CD4-positive, alpha-beta T cell treated with Interleukin-15 for 1 hour (primary cell): ENCODE results near the gene IGSF9.

Experiments
- DNase-seq: peaks from one replicate; pipeline ENCODE4 v3.0.0-alpha.2; 2020

Gene IGSF9

DNA sequence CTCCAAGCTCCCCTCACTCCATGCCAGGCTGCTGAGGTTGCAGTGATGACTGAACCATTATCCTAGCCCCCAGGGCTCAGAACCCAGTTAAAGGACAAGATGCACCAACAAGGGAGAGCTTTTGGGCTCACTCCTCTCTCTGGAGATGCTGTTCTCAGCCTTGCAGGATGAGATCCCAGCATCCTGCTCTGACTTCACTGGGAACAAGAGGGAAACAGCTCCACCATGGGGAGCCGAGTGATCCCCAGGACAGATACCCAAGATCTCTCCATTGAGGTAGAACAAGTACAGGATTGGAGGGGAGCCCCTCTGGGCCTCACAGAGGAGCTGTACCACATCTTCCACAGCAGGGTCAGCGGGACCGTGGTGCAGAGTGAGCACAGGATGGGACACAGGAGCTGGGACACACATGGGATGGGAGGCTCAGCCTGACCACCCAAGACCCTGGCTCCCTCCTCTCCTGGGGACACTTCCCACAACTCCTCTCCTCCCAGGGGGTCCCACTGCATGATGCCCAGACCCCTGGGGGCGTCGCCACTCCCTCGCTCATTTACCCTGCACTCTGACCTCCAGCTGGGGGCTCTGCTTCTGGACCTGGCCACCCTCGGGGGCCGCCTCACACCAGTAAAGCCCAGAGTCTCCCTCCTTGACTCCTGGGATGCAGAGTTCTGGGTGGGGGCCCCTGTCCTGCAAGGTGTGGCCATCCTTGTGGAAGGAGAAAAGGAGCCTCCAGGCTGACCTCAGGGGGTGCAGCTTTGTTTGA lies 27.2 kb upstream of the IGSF9 start:
- DNase-seq, result no peak

DNA sequence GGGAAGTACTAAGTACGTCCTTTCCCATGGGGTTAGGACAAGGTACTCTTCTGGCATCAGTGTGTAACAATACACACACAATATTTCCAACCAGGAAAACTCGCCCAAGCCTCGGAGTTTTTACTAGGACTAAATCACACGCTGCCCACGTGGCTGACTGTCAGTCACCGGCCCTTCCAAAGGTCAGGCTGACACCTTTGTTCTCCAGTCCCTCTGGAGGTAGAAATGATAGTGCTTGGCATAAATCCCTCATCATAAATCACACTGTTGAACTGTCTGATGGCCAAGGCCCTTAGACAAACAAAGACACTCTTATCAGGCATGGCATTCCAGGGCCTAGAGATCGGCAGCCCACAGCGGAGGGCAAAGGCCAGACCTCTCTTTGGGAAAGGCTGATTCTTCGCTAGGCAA lies 25.5 kb upstream of the IGSF9 start:
- no peak for DNase-seq

GRCh38 chr1:159968901-159969300 lies 23.5 kb upstream of the IGSF9 start:
- DNase-seq, result no peak

DNA sequence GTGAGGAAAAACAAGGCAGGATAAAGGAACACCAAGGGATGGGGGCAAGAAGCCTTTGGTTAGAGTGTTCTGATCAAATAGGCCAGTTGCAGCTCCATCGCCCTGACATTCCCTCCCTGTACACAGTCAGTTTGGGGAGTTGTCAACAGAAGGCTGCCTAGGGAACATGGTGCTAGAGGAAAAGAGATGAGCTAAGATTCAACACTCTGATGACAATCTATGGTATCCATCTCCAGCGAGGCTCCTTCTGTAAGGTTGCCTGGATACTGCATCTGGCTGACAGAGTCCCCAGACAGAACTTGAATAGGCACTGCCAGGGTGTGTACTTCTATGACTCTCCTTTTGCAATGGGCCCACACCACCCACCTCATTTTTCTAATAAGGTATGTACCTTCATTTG lies 19.9 kb upstream of the IGSF9 start:
- no peak for DNase-seq

DNA sequence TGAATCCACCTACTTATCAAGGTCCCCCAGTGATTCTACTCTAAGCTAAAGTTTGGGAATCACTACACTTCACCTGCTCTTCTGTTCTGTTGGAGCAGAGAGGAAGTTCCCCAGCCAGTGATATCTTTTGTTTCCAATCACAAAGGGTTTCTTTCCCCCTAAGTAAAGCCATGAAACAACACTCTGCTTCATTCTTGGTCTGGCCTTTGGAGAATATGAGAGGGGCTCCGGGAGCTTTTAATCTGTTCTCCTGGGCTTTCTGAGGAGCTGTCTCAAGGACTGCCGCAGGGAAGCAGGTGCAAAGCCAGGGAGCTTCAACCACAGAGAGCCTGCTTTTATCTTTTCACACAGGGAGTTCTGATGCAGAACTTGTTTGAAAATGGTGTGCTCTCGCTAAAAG lies 18.7 kb upstream of the IGSF9 start:
- no peak for DNase-seq

DNA sequence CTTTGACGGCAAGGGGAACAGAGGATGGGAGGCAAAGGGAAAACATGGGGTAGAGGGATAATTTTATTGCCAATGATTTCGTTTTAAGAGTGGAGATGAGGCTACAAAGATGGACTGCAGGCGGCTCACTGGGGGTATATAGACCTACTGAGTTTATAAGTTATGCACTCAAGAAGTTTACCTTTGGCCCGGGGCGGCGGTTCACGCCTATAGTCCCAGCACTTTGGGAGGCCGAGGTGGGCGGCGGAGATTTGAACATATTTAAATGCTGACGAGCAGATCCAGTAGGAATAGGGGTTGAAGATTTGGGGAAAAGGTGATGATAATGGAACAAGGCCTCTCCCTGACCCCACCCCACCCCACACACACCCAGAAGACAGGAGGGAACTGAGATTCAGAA lies 16.8 kb upstream of the IGSF9 start:
- DNase-seq, result no peak

DNA sequence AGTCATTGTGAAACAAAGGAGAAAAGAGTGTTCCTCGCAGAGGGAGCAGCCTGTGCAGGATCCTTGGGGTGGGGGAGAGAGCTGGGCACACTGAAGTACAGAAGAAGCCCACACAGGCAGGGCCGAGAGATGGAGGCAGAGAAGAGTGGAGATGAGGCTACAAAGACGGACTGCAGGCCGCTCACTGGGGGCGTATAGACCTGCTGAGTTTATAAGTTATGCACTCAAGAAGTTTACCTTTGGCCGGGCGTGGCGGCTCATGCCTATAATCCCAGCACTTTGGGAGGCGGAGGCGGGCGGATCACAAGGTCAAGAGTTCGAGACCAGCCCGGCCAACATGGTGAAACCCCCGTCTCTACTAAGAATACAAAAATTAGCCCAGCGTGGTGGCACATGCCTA lies 16.2 kb upstream of the IGSF9 start:
- DNase-seq, result no peak

DNA sequence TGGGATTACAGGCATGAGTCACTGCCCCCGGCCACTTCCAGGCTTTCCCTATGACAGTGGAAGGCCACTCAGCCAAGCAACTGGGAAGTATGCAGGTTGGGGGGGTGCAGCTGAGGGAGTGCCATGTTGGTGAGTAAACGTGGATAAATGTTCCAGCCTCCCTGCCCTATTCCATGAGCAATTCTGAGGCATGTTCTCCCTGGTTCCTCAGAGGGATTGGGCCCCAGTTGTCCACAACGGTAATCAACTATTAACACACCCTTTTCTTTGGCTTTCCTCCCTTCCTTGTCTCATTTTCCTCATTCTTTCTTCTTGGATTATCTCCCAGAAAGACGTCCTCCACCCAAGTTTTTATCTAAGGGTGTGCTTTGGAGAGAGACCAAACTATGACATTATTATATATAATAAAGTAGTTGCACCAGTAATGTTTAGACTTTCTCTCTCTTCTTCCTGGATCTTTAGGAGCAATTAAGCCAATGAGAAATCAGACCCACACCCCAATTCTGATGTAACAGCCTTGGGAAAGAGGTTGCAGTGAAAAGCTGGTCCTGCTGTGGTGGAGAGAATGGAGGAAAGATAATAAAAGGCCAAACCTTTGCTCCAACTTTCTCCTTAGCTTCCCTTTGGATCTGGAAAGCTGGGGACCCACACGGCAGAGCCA lies 15.4 kb upstream of the IGSF9 start:
- no peak for DNase-seq

- no peak for DNase-seq
Measured at GRCh38 chr1:159959451-159959850, 14.0 kb upstream of the IGSF9 start.

- DNase-seq, result no peak
Measured at GRCh38 chr1:159958719-159959380, 13.4 kb upstream of the IGSF9 start.

DNA sequence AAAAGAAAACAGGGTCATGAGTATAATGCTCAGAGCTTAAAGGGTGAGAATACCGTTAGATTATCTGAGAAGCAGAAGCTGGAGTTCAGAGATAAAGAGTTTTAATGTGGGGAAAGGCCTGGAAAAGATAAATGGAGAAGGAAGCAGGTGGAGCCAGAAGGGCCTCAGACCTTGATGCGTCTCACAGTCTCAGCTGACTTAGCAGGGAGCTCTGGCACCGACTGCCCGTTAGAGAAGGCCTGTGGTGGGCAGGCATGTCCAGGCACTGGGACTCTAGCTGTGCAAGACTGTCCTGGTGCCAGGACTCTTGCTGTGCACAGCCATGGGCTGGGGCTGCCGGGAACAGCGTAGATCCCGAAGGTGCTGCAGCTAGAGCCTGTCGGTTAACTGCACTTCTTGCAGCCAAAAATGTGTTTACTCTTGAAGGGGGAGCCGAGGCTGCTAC lies 12.4 kb upstream of the IGSF9 start:
- no peak for DNase-seq

GRCh38 chr1:159955456-159955855 lies 10.0 kb upstream of the IGSF9 start:
- DNase-seq, result no peak

DNA sequence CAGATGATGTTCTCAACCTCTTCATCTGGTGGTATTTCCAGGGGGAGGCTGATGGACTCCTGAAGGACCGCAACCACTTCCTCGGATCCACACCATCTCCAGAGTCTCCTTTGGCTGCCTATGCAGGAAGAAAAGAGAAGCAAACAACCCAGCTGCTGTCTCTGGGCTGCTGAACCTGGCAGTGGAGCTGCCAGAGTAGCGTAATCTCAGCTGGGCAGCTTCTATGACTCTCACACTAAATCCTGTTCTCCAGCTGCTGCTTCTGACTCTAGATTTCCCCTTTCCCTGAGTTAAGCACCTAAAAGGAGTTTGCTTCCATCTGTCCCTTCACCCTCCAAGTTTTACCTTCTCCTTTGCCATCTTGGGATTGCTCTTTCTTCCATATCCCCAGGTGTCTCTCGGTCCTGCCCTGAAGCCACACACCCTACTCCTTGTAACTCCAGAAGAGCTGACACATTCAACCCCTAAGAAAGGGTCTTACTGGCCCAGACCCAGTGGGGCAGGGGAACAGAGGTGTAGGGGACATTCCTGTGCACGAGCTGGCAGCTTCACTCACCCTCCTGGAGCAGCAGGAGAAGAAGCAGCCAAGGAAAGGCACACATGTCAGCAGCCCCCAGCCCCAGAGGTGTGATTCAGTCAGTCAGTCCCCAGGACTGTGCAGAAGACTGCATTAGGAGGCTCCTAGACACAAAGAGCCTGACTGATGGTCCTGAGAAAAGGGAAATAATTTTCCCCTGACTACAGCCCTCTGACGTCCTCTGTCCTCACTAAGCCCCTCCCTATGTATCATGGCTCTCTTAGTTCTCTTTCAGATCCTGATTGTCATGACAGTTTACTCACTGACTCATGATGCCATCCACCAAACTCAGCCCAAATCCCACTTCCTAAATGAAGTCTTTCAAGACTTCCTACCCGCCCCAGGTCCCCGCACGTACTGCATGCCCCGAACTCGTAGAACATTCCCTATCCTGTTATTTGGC lies 8.4 kb upstream of the IGSF9 start, which contains the start of gene SLAMF9:
Gene SLAMF9 (minus strand): TSS at position 702 of the 980 bp plus-strand sequence. CDS start 100 bp downstream, at position 602.
- DNase-seq, result peak; percentile 30

DNA sequence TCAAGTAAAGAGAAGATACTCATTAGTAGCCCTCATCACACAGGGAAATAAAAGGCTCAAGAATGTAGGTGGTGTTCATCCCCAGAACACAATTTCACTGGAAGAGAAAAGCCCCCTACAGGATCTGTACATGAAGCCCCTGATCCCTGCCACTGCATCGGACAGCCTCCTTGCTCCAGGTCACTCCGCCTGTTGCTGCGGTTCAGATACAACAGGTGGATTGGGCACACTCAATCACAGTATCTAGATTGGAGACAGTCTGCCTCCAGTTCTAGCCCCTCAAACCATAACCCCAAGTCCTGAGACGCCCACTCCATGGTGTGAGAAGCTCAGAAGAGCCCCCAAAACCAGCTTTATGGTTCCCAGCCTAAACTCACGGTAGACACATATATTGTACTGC lies 7.5 kb upstream of the IGSF9 start:
- no peak for DNase-seq

DNA sequence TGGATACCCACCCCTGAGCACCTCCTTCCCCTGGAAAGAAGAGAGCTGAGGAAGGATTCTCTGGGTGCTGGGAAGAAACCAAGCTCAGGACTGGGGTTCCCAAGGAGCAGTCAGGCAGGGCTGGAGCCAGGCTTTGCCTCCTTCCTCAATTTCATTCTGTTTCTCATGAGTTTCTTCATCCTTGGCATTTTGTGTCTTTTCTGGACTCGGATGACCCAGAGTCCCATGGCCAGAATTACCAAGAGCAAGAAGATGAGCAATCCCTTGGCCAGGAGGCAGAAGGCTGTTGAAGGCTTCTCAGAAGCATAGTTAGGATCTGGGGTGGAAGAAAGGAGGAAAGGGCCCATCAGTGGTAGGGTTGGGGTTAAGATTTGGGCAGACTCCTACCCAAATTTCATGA lies 6.1 kb upstream of the IGSF9 start:
- DNase-seq, result no peak

GRCh38 chr1:159951016-159951415 lies 5.6 kb upstream of the IGSF9 start:
- no peak for DNase-seq

GRCh38 chr1:159949981-159950381 lies 4.6 kb upstream of the IGSF9 start:
- no peak for DNase-seq

DNA sequence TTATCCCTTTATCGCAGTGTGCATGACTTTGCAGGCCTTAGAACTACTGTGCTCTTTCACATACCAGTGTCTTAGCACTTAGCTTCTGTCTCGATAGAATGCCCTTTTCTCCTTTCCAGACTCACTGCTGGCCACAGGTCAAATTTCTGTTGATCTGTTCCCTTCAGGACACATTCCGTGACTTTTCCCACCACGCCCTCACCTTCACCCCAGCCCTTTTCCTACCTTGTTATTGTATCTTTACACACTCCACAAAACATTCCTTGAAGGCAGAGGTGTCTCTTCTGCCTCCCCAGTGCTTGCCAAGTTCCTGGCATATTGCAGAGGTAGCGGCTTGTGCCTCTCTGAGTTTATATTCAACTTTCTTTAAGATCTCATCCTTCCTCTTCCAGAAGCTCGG lies 3.7 kb upstream of the IGSF9 start:
- DNase-seq, result no peak

DNA sequence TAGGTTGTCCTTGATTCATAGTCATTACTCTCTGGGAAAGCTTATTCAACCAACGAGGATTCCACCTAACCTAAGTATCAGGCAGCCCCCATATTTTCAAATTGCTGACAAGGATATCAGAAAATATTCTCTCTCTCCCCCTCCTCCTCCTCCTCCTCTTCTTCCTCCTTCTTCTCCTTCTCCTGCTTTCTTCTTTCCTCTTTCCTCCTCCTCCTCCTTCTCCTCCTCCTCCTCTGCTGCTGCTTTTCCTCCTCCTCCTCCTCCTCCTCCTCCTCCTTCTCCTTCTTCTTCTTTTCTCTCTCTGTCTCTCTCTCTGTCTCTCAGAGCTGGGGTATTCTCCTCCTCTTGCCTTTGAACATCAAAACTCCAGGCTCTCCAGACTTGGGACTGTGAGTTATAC lies 2.5 kb upstream of the IGSF9 start:
- no peak for DNase-seq

GRCh38 chr1:159946242-159947187 lies 1.1 kb upstream of the IGSF9 start:
- DNase-seq, result no peak

DNA sequence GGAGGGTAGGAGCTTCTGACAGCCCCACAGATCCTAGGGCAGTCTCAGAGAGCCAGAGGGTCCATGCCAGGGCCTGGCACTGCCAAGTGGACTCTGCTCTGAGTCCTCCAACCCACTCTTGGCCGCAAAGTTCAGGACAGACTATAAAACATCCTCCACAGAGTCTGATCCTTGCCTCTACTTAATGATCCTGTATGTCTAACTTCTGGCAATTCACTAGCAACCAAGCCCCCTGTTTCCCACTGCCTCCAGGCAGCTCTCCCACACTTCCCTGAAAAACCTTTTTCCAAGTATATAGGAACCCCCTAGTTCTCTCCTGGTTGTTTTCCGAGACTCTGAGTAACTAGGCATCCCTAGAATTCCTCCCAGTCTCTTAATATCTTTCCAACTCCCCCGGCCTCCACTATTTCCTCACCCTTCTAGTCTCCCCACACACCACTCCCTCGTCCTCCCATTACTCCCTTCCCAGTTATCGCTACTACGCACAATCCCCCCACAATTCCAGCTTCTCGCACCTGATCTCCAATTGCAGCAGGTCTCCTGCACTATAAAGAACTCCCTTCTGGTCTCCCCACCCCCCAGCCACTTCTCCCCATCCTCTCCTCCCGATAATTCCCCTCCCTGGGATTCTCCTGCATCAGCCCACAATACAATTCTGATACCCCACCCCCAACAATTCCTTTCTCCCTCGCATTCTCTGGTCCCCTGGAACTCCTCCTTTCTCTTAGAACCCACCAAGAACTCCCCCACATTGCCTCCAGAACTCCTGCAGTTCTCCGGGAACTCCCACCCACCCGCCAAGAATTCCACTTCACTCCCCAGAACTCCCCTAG lies 574 bp downstream of the IGSF9 start:
- DNase-seq, result no peak
